H9 (cell line): Measurements from ENCODE around the gene DPH7. TPM values are rescaled to one million over a fixed set of nuclear protein-coding genes. Genes with fewer than 3 reads are reported as not detected.
"Not testable (repeated sequence)": the region's sequence is repeated elsewhere in the genome, so short reads cannot be mapped to it uniquely, and the experiment has no call there.

Experiments
- DNase-seq: peaks from one replicate; pipeline ENCODE4 v3.0.0-alpha.2; 2017
- H2AFZ ChIP-seq: one replicate; pipeline ENCODE4 v1.6.1; 2013; ENCODE audit warnings: mild to moderate bottlenecking, low read length, control low read depth, moderate library complexity
- H2AK5ac ChIP-seq: 2 replicates; pipeline ENCODE4 v1.6.1; 2013; ENCODE audit warnings: low read length, control low read depth, mixed read lengths; ENCODE audit not compliant: insufficient read length
- H2BK120ac ChIP-seq: one replicate; pipeline ENCODE4 v1.6.1; 2013; ENCODE audit warnings: low read depth, mild to moderate bottlenecking, low read length, control low read depth, inconsistent platforms; ENCODE audit not compliant: poor library complexity, severe bottlenecking
- H2BK12ac ChIP-seq: 2 replicates; pipeline ENCODE4 v1.6.1; 2013; ENCODE audit warnings: low read length, control low read depth, mixed read lengths, low read depth; ENCODE audit not compliant: insufficient read length
- H2BK15ac ChIP-seq: 2 replicates; pipeline ENCODE4 v1.6.1; 2013; ENCODE audit warnings: low read depth, low read length, control low read depth
- H2BK20ac ChIP-seq: one replicate; pipeline ENCODE4 v1.6.1; 2013; ENCODE audit warnings: low read depth, mild to moderate bottlenecking, low read length, control low read depth, inconsistent platforms; ENCODE audit not compliant: poor library complexity, severe bottlenecking
- H2BK5ac ChIP-seq: 2 replicates; pipeline ENCODE4 v1.6.1; 2013; ENCODE audit warnings: low read length, control low read depth, mixed read lengths; ENCODE audit not compliant: insufficient read length
- H3K14ac ChIP-seq: 2 replicates; pipeline ENCODE4 v1.6.1; 2013; ENCODE audit warnings: low read length, control low read depth; ENCODE audit not compliant: insufficient read depth
- H3K18ac ChIP-seq: 2 replicates; pipeline ENCODE4 v1.6.1; 2013; ENCODE audit warnings: low read depth, mild to moderate bottlenecking, mixed read lengths, low read length, control low read depth; ENCODE audit not compliant: insufficient read length
- H3K23ac ChIP-seq: 2 replicates; pipeline ENCODE4 v1.6.1; 2013; ENCODE audit warnings: low read length, control low read depth, mixed read lengths, low read depth; ENCODE audit not compliant: insufficient read length
- H3K23me2 ChIP-seq: 2 replicates; pipeline ENCODE4 v1.6.1; 2013; ENCODE audit warnings: low read depth, mild to moderate bottlenecking, mixed read lengths, low read length, control low read depth; ENCODE audit not compliant: insufficient read length, poor library complexity, severe bottlenecking
- H3K27ac ChIP-seq: 2 replicates; pipeline ENCODE4 v1.5.1; 2013; ENCODE audit warnings: low read length, control low read depth, mixed read lengths, low read depth; ENCODE audit not compliant: insufficient read length
- H3K27me3 ChIP-seq: 2 replicates; pipeline ENCODE4 v1.6.1; 2013; ENCODE audit warnings: low read length, control low read depth, inconsistent platforms; ENCODE audit not compliant: insufficient read depth
- H3K4ac ChIP-seq: 2 replicates; pipeline ENCODE4 v1.6.1; 2013; ENCODE audit warnings: low read depth, mild to moderate bottlenecking, control low read depth, inconsistent platforms, low read length, moderate library complexity
- H3K4me1 ChIP-seq: 2 replicates; pipeline ENCODE4 v1.6.1; 2013; ENCODE audit warnings: low read length, control low read depth, inconsistent platforms; ENCODE audit not compliant: insufficient read depth
- H3K4me2 ChIP-seq: 2 replicates; pipeline ENCODE4 v1.6.1; 2013; ENCODE audit warnings: low read length, control low read depth, mixed read lengths; ENCODE audit not compliant: insufficient read length, insufficient read depth
- H3K56ac ChIP-seq: 2 replicates; pipeline ENCODE4 v1.6.1; 2013; ENCODE audit warnings: low read depth, mild to moderate bottlenecking, mixed read lengths, low read length, control low read depth; ENCODE audit not compliant: insufficient read length
- H3K79me1 ChIP-seq: 2 replicates; pipeline ENCODE4 v1.6.1; 2013; ENCODE audit warnings: low read depth, mild to moderate bottlenecking, moderate library complexity, low read length, control low read depth, inconsistent platforms; ENCODE audit not compliant: insufficient read depth, poor library complexity, severe bottlenecking
- H3K79me2 ChIP-seq: 2 replicates; pipeline ENCODE4 v1.6.1; 2013; ENCODE audit warnings: low read length, control low read depth, inconsistent platforms; ENCODE audit not compliant: insufficient read depth
- H3K9ac ChIP-seq: 2 replicates; pipeline ENCODE4 v1.6.1; 2013; ENCODE audit warnings: low read length, control low read depth, mixed read lengths; ENCODE audit not compliant: insufficient read length; ENCODE audit errors: extremely low read depth
- H3K9me3 ChIP-seq: one replicate; pipeline ENCODE4 v1.6.1; 2013; ENCODE audit warnings: low read depth, low read length, inconsistent platforms; ENCODE audit not compliant: control insufficient read depth
- H3T11ph ChIP-seq: one replicate; pipeline ENCODE4 v1.6.1; 2013; ENCODE audit warnings: mild to moderate bottlenecking, low read length, control low read depth, inconsistent platforms
- H4K20me1 ChIP-seq: one replicate; pipeline ENCODE4 v1.6.1; 2013; ENCODE audit not compliant: control insufficient read depth, insufficient read length, insufficient read depth
- H4K5ac ChIP-seq: 2 replicates; pipeline ENCODE4 v1.6.1; 2013; ENCODE audit warnings: low read depth, mild to moderate bottlenecking, mixed read lengths, low read length, control low read depth; ENCODE audit not compliant: insufficient read length
- H4K8ac ChIP-seq: replicated peaks from 2 replicates; pipeline ENCODE4 v1.6.1; 2013; ENCODE audit warnings: low read length, control low read depth, mixed read lengths, low read depth; ENCODE audit not compliant: insufficient read length
- H4K91ac ChIP-seq: 2 replicates; pipeline ENCODE4 v1.6.1; 2013; ENCODE audit warnings: low read depth, mild to moderate bottlenecking, moderate library complexity, mixed read lengths, low read length, control low read depth; ENCODE audit not compliant: insufficient read length
- H3K27ac Mint-ChIP-seq, 3 experiments: 2 replicates in 2 of 3; 3 replicates in 1 of 3; pipeline ENCODE4 v1.8.0; 2020 to 2021; ENCODE audit warnings: mixed read lengths in 3 of 3, mild to moderate bottlenecking in 1 of 3, moderate library complexity in 1 of 3
- H3K27me3 Mint-ChIP-seq: 2 replicates; pipeline ENCODE4 v1.8.0; 2021; ENCODE audit warnings: low read depth, mild to moderate bottlenecking, moderate library complexity, mixed read lengths
- H3K36me3 Mint-ChIP-seq, 3 experiments: 2 replicates in 2 of 3; 3 replicates in 1 of 3; pipeline ENCODE4 v1.8.0; 2020 to 2021; ENCODE audit warnings: low read depth in 3 of 3, mixed read lengths in 3 of 3; ENCODE audit not compliant: insufficient read depth in 1 of 3
- H3K4me1 Mint-ChIP-seq, 2 experiments: 2 replicates each; pipeline ENCODE4 v1.8.0; 2020; ENCODE audit warnings: mixed read lengths in 2 of 2
- H3K4me3 Mint-ChIP-seq, 2 experiments: 2 replicates in 1 of 2; 3 replicates in 1 of 2; pipeline ENCODE4 v1.8.0; 2020 to 2021; ENCODE audit warnings: mild to moderate bottlenecking in 2 of 2, mixed read lengths in 2 of 2, moderate library complexity in 1 of 2
- H3K9me3 Mint-ChIP-seq, 2 experiments: 2 replicates in 1 of 2; 3 replicates in 1 of 2; pipeline ENCODE4 v1.8.0; 2020; ENCODE audit warnings: mild to moderate bottlenecking in 2 of 2, mixed read lengths in 2 of 2, moderate library complexity in 1 of 2
- WGBS: extraction: QIAGEN DNeasy Blood & Tissue Kit; methylation state at CpG from one replicate; pipeline ENCODE4 v1.1.7; 2013; ENCODE audit warnings: missing lambda C conversion rate, low lambda C conversion rate, mixed read lengths; ENCODE audit not compliant: insufficient read length; ENCODE audit errors: extremely low coverage; 5-methylcytosine and 5-hydroxymethylcytosine counted together
- total RNA-seq: library from RNA; stranded (reverse); gene quantifications from 2 replicates; pipeline ENCODE4 v1.2.1, GENCODE V29; 2021
- TF ChIP-seq, protein P1 (sequence below): fragments of 200-600 bp; sonication (generic); conservative IDR thresholded peaks from 3 replicates; pipeline ENCODE4 v1.8.0; 2021; ENCODE audit warnings: antibody characterized with exemption, mild to moderate bottlenecking

Gene DPH7
- total RNA-seq, 1 experiment from 2014 or later, result 51.3 TPM

DNA sequence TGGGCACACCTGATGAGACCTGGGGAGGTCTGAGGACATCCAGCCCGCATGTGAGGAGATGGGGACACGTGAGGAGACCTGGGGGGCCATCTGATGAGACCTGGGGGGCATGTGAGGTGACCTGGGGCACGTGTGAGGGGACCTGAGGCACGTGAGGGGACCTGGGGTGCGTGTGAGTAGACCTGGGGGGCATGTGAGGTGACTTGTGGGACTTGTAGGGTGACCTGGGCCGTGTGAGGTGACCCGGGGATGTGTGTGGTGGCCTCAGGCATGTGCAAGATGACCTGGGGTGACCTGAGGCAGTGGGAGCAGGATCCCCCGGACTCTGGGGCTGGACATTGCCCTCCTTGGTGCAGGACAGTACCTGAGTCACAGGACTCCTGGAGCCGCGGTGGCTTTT, 59.2 kb downstream of the DPH7 start:
- H3T11ph ChIP-seq, result no peak overlapping the region
- Mint-ChIP-seq H3K4me1 (no peaks in the 10 kb centered on the region), H3K9me3 (peaks cover 0 to 9% of the 10 kb centered on the region in 2 experiments; a peak in 3 of 5 replicates), H3K27ac (peak overlapping the region in 1 of 3 experiments; percentile 11; a peak in 2 of 7 replicates), H3K36me3 (no peaks in the 10 kb centered on the region), H3K4me3 (no peak overlapping the region), H3K27me3 (no peaks in the 10 kb centered on the region; the same call in 1 of the 2 replicates)
- no peak overlapping the region for H3K27ac ChIP-seq
- no peak overlapping the region for H2AK5ac ChIP-seq
- no peak overlapping the region for H2BK12ac ChIP-seq
- no peaks in the 10 kb centered on the region for H3K4me1 ChIP-seq
- H3K14ac ChIP-seq, result no peak overlapping the region; the same call in 1 of the 2 replicates
- H3K56ac ChIP-seq, result no peak overlapping the region
- no peak overlapping the region for H2BK5ac ChIP-seq
- no peaks in the 10 kb centered on the region for H3K23me2 ChIP-seq
- H3K79me1 ChIP-seq, result no peaks in the 10 kb centered on the region
- TF ChIP-seq, protein P1, sequence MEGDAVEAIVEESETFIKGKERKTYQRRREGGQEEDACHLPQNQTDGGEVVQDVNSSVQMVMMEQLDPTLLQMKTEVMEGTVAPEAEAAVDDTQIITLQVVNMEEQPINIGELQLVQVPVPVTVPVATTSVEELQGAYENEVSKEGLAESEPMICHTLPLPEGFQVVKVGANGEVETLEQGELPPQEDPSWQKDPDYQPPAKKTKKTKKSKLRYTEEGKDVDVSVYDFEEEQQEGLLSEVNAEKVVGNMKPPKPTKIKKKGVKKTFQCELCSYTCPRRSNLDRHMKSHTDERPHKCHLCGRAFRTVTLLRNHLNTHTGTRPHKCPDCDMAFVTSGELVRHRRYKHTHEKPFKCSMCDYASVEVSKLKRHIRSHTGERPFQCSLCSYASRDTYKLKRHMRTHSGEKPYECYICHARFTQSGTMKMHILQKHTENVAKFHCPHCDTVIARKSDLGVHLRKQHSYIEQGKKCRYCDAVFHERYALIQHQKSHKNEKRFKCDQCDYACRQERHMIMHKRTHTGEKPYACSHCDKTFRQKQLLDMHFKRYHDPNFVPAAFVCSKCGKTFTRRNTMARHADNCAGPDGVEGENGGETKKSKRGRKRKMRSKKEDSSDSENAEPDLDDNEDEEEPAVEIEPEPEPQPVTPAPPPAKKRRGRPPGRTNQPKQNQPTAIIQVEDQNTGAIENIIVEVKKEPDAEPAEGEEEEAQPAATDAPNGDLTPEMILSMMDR, result no peak
- H2BK15ac ChIP-seq, result no peak overlapping the region
- DNase-seq, result no peak
- no peak overlapping the region for H3K4me2 ChIP-seq
- H3K9ac ChIP-seq, result no peak overlapping the region
- no peak overlapping the region for H3K4ac ChIP-seq
- no peak overlapping the region for H4K8ac ChIP-seq
- H4K91ac ChIP-seq, result no peak overlapping the region
- no peak overlapping the region for H3K23ac ChIP-seq
- H2BK120ac ChIP-seq, result no peak overlapping the region
- WGBS, result no CpG with 5 or more reads among the region's 10 CpGs
- no peak overlapping the region for H2AFZ ChIP-seq
- H4K20me1 ChIP-seq, result no peaks in the 10 kb centered on the region
- no peak overlapping the region for H4K5ac ChIP-seq
- no peaks in the 10 kb centered on the region for H3K79me2 ChIP-seq
- H3K18ac ChIP-seq, result no peak overlapping the region
- H3K27me3 ChIP-seq, result no peaks in the 10 kb centered on the region
- H3K9me3 ChIP-seq, result no peaks in the 10 kb centered on the region
- H2BK20ac ChIP-seq, result no peak overlapping the region

DNA sequence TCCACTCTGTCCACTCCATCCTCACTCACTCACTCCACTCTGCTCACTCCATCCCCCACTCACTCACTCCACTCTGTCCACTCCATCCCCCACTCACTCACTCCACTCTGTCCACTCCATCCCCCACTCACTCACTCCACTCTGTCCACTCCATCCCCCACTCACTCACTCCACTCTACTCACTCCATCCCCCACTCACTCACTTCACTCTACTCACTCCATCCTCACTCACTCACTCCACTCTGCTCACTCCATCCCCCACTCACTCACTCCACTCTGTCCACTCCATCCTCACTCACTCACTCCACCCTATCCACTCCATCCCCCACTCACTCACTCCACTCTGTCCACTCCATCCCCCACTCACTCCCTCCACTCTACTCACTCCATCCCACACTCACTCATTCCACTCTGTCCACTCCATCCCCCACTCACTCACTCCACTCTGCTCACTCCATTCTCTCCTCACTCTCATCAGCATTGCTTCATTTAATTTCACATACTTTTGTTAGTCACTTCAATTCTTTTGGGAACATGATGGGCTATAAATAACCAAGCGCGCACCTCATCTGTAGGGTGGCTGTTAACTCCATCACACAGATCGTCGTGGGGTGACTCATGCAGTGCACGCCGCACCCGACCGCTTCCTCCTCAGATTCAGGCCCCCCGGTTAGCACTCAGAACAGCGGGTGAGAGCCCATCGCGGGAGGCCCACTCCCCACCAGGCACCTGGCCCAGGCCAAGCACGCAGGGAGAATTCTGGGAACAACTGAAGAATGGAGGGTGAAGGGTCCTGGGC, 59.9 kb downstream of the DPH7 start:
- not testable (repeated sequence) for H3K9me3 ChIP-seq, H3K9ac ChIP-seq, H2BK20ac ChIP-seq, H3K14ac ChIP-seq, H3K4me1 Mint-ChIP-seq, H3K27me3 Mint-ChIP-seq, H3K23ac ChIP-seq, H2BK12ac ChIP-seq, H3K79me2 ChIP-seq, H4K5ac ChIP-seq, H3K4me1 ChIP-seq, H3K79me1 ChIP-seq, H3K9me3 Mint-ChIP-seq, H3K4me3 Mint-ChIP-seq, H2BK5ac ChIP-seq, H2AFZ ChIP-seq, H4K8ac ChIP-seq, H3K18ac ChIP-seq, H4K20me1 ChIP-seq, H3K4me2 ChIP-seq, H3K23me2 ChIP-seq, H2AK5ac ChIP-seq, H3K27ac Mint-ChIP-seq, H3K4ac ChIP-seq, H3K36me3 Mint-ChIP-seq, H2BK15ac ChIP-seq, H3K27ac ChIP-seq, DNase-seq, H3T11ph ChIP-seq, H3K27me3 ChIP-seq, H3K56ac ChIP-seq, H4K91ac ChIP-seq, H2BK120ac ChIP-seq
- WGBS, result no CpG with 5 or more reads among the region's 13 CpGs
